ENCODE data around the gene TRIM17. TPM values are rescaled to one million over a fixed set of nuclear protein-coding genes. Genes with fewer than 3 reads are reported as not detected.

TRIM17 gene
- total RNA-seq, 1 experiment from 2014 or later = not detected

- ATAC-seq (no peak), DNase-seq (ENCODE audit: low read depth, low spot score) (no peak)
- Histone ChIP-seq H4K20me1 (ENCODE audit: insufficient read depth) (no peaks in the 10 kb centered on the region), H3K79me2 (ENCODE audit: insufficient read depth, low read length) (no peaks in the 10 kb centered on the region), H3K4me1 (ENCODE audit: control insufficient read depth in 1 of 2, insufficient read depth in 2 of 2, low read length in 2 of 2) (peaks cover 6 to 22% of the 10 kb centered on the region in 2 experiments; a peak in 3 of 4 replicates), H3K4me2 (ENCODE audit: low read length) (no peak overlapping the region), H2AFZ (ENCODE audit: low read depth, low read length, poor library complexity, severe bottlenecking) (no peak overlapping the region), H3K9me2 (ENCODE audit: insufficient read depth) (no peaks in the 10 kb centered on the region), H3K27me3 (ENCODE audit: insufficient read depth, low read length) (peaks cover 6% of the 10 kb centered on the region; the same call in 1 of the 2 replicates), H3K27ac (ENCODE audit: low read depth, low read length) (no peak overlapping the region), H3K9me3 (ENCODE audit: control insufficient read depth in 1 of 2, insufficient read depth in 1 of 2, low read depth in 1 of 2, low read length in 2 of 2) (no peaks in the 10 kb centered on the region), H3K9ac (ENCODE audit: low read length) (no peak overlapping the region), H3K36me3 (ENCODE audit: control insufficient read depth in 1 of 2, insufficient read depth in 2 of 2, low read length in 2 of 2) (no peaks in the 10 kb centered on the region), H3K4me3 (replicated peaks in 1 of 2; ENCODE audit: low read depth in 1 of 2, low read length in 2 of 2) (no peak overlapping the region)
- TF ChIP-seq CBX3 (IDR thresholded peaks at IDR 0.05; ENCODE audit: low read depth) (no peak), ZNF274 (IDR thresholded peaks at IDR 0.05; ENCODE audit: low read depth, low read length) (no peak), SP1 (IDR thresholded peaks at IDR 0.05; ENCODE audit: low read depth) (no peak), EZH2phosphoT487 (IDR thresholded peaks at IDR 0.05; ENCODE audit: borderline replicate concordance) (no peak), EZH2 (IDR thresholded peaks at IDR 0.05) (no peak), POLR2A (IDR thresholded peaks at IDR 0.05; ENCODE audit: borderline replicate concordance, extremely low read depth, insufficient read depth, insufficient read length) (no peak)
- intact Hi-C loops (cut with micrococcal nuclease) = no loop called here
- CTCF ChIA-PET = interaction anchor here (1.5 kb wide), 1 partner anchor 9 kb away, joined by 4 read pairs; no protein-coding TSS in a partner anchor
- POLR2A ChIA-PET = no interaction called here
- RAD21 ChIA-PET (ENCODE audit: low non-redundant PET in 1 of 2, low total read pairs in 2 of 2, uncharacterized antibody in 2 of 2, unreplicated experiment in 2 of 2) = no interaction called here
- BruUV-seq (replicated peaks) = no TSS peak
Observed at GRCh38 chr1:228462560-228462959, 45.9 kb upstream of the TRIM17 start.

- no peak overlapping the region for H3K4me3 ChIP-seq (replicated peaks in 1 of 2; ENCODE audit: low read depth in 1 of 2, low read length in 2 of 2)
- H3K27ac ChIP-seq (ENCODE audit: low read depth, low read length) = no peak overlapping the region
- no peak for ATAC-seq
- ChIA-PET CTCF (no interaction called here), RAD21 (ENCODE audit: low non-redundant PET in 1 of 2, low total read pairs in 2 of 2, uncharacterized antibody in 2 of 2, unreplicated experiment in 2 of 2) (no interaction called here), POLR2A (no interaction called here)
- peaks cover 8 to 31% of the 10 kb centered on the region in 2 experiments; a peak in 3 of 4 replicates for H3K4me1 ChIP-seq (ENCODE audit: control insufficient read depth in 1 of 2, insufficient read depth in 2 of 2, low read length in 2 of 2)
- no peaks in the 10 kb centered on the region for H3K36me3 ChIP-seq (ENCODE audit: control insufficient read depth in 1 of 2, insufficient read depth in 2 of 2, low read length in 2 of 2)
- peaks cover 15% of the 10 kb centered on the region for H3K79me2 ChIP-seq (ENCODE audit: insufficient read depth, low read length)
- DNase-seq (ENCODE audit: low read depth, low spot score) = no peak
- intact Hi-C loops (cut with micrococcal nuclease) = no loop called here
- H3K27me3 ChIP-seq (ENCODE audit: insufficient read depth, low read length) = peaks cover 2% of the 10 kb centered on the region; the same call in 1 of the 2 replicates
- H3K9ac ChIP-seq (ENCODE audit: low read length) = no peak overlapping the region
- H3K4me2 ChIP-seq (ENCODE audit: low read length) = no peak overlapping the region
- no peaks in the 10 kb centered on the region for H4K20me1 ChIP-seq (ENCODE audit: insufficient read depth)
- BruUV-seq (replicated peaks) = no TSS peak
- no peaks in the 10 kb centered on the region for H3K9me3 ChIP-seq (ENCODE audit: control insufficient read depth in 1 of 2, insufficient read depth in 1 of 2, low read depth in 1 of 2, low read length in 2 of 2)
- H3K9me2 ChIP-seq (ENCODE audit: insufficient read depth) = no peaks in the 10 kb centered on the region
- H2AFZ ChIP-seq (ENCODE audit: low read depth, low read length, poor library complexity, severe bottlenecking) = no peak overlapping the region
- no peak for TF ChIP-seq ZFX (IDR thresholded peaks at IDR 0.05)
- TF ChIP-seq EZH2 (IDR thresholded peaks at IDR 0.05) = no peak
- TF ChIP-seq ZNF274 (IDR thresholded peaks at IDR 0.05; ENCODE audit: low read depth, low read length) = no peak
- TF ChIP-seq YY1 (IDR thresholded peaks at IDR 0.05; ENCODE audit: extremely low read depth, insufficient replicate concordance, low read depth, low read length) = no peak
- no peak for TF ChIP-seq POLR2AphosphoS5 (IDR thresholded peaks at IDR 0.05; ENCODE audit: low read depth, low read length)
- no peak for TF ChIP-seq SRF (IDR thresholded peaks at IDR 0.05; ENCODE audit: low read depth)
- TF ChIP-seq POLR2A (IDR thresholded peaks at IDR 0.05; ENCODE audit: borderline replicate concordance, extremely low read depth, insufficient read depth, insufficient read length) = no peak
- TF ChIP-seq CEBPB (IDR thresholded peaks at IDR 0.05; ENCODE audit: low read depth) = no peak
- TF ChIP-seq FOSL1 (IDR thresholded peaks at IDR 0.05; ENCODE audit: low read depth) = no peak
- no peak for TF ChIP-seq JUND (IDR thresholded peaks at IDR 0.05)
Observed at GRCh38 chr1:228460821-228461220, 44.2 kb upstream of the TRIM17 start.

All from HCT116 (cell line).